Measurements from ENCODE around the gene DIPK1A.

GRCh38 chr1:92948071-92948470, 13.2 kb downstream of the DIPK1A start:
- TF ChIP-seq CTCF (IDR thresholded peaks at IDR 0.05) (no peak), ZFX (IDR thresholded peaks at IDR 0.05; ENCODE audit: borderline replicate concordance) (no peak)
